ENCODE data around the gene FIG4. TPM values are rescaled to one million over a fixed set of nuclear protein-coding genes. Genes with fewer than 3 reads are reported as not detected.
"Not testable (repeated sequence)": the region's sequence is repeated elsewhere in the genome, so short reads cannot be mapped to it uniquely, and the experiment has no call there.

The FIG4 gene
- total RNA-seq, 1 experiment from 2014 or later: 10.9 TPM

GRCh38 chr6:109672839-109673238, 18.3 kb upstream of the FIG4 start:
- POLR2A ChIA-PET (ENCODE audit: low non-redundant PET): no interaction called here
- CTCF ChIA-PET: no interaction called here
- TF ChIP-seq CTCF (conservative IDR thresholded peaks at IDR 0.05; ENCODE audit: low read depth, low read length) (no peak), EZH2 (IDR thresholded peaks at IDR 0.05; ENCODE audit: borderline replicate concordance, low read depth, low read length, poor library complexity, severe bottlenecking) (no peak)

GRCh38 chr6:109676724-109677123, 14.4 kb upstream of the FIG4 start:
- POLR2A ChIA-PET (ENCODE audit: low non-redundant PET): interaction anchor here (0.6 kb wide), 1 partner anchor 1185 kb away, joined by 3 read pairs; no protein-coding TSS in a partner anchor
- no peak overlapping the region for H3K4me3 ChIP-seq (ENCODE audit: low read depth, low read length, poor library complexity, severe bottlenecking)
- CTCF ChIA-PET: no interaction called here
- no peaks in the 10 kb centered on the region for H3K9me3 ChIP-seq (ENCODE audit: low read depth, low read length, poor library complexity, severe bottlenecking)
- H3K4me1 ChIP-seq (ENCODE audit: insufficient read depth, low read length, poor library complexity, severe bottlenecking): no peaks in the 10 kb centered on the region
- DNase-seq (ENCODE audit: low spot score): no peak
- BruUV-seq (replicated peaks): no TSS peak
- intact Hi-C loops (cut with micrococcal nuclease; ENCODE audit: unreplicated experiment): no loop called here
- TF ChIP-seq EZH2 (IDR thresholded peaks at IDR 0.05; ENCODE audit: borderline replicate concordance, low read depth, low read length, poor library complexity, severe bottlenecking) (no peak), CTCF (conservative IDR thresholded peaks at IDR 0.05; ENCODE audit: low read depth, low read length) (no peak)
- no peaks in the 10 kb centered on the region for H3K36me3 ChIP-seq (ENCODE audit: insufficient read depth, low read length, poor library complexity, severe bottlenecking)
- no peaks in the 10 kb centered on the region for H3K27me3 ChIP-seq (replicated peaks; ENCODE audit: insufficient read depth, low read depth, low read length, poor library complexity)
- H3K27ac ChIP-seq (ENCODE audit: low read depth, low read length, poor library complexity, severe bottlenecking): no peak overlapping the region

More at GRCh38 chr6:109672839-109673238, 18.3 kb upstream of the FIG4 start:
- H3K4me3 ChIP-seq (ENCODE audit: low read depth, low read length, poor library complexity, severe bottlenecking): no peak overlapping the region
- H3K36me3 ChIP-seq (ENCODE audit: insufficient read depth, low read length, poor library complexity, severe bottlenecking): no peaks in the 10 kb centered on the region
- H3K27ac ChIP-seq (ENCODE audit: low read depth, low read length, poor library complexity, severe bottlenecking): no peak overlapping the region
- intact Hi-C loops (cut with micrococcal nuclease; ENCODE audit: unreplicated experiment): no loop called here
- H3K27me3 ChIP-seq (replicated peaks; ENCODE audit: insufficient read depth, low read depth, low read length, poor library complexity): no peaks in the 10 kb centered on the region
- DNase-seq (ENCODE audit: low spot score): no peak
- no peaks in the 10 kb centered on the region for H3K4me1 ChIP-seq (ENCODE audit: insufficient read depth, low read length, poor library complexity, severe bottlenecking)
- H3K9me3 ChIP-seq (ENCODE audit: low read depth, low read length, poor library complexity, severe bottlenecking): no peaks in the 10 kb centered on the region
- no TSS peak for BruUV-seq (replicated peaks)

- Histone ChIP-seq H3K36me3 (ENCODE audit: insufficient read depth, low read length, poor library complexity, severe bottlenecking) (no peaks in the 10 kb centered on the region), H3K4me1 (ENCODE audit: insufficient read depth, low read length, poor library complexity, severe bottlenecking) (no peaks in the 10 kb centered on the region), H3K27ac (ENCODE audit: low read depth, low read length, poor library complexity, severe bottlenecking) (no peak overlapping the region), H3K9me3 (ENCODE audit: low read depth, low read length, poor library complexity, severe bottlenecking) (no peaks in the 10 kb centered on the region), H3K4me3 (ENCODE audit: low read depth, low read length, poor library complexity, severe bottlenecking) (no peak overlapping the region), H3K27me3 (replicated peaks; ENCODE audit: insufficient read depth, low read depth, low read length, poor library complexity) (no peaks in the 10 kb centered on the region)
- ChIA-PET CTCF (no interaction called here), POLR2A (ENCODE audit: low non-redundant PET) (no interaction called here)
- TF ChIP-seq EZH2 (IDR thresholded peaks at IDR 0.05; ENCODE audit: borderline replicate concordance, low read depth, low read length, poor library complexity, severe bottlenecking) (no peak), CTCF (conservative IDR thresholded peaks at IDR 0.05; ENCODE audit: low read depth, low read length) (no peak)
- BruUV-seq (replicated peaks): no TSS peak
- DNase-seq (ENCODE audit: low spot score): no peak
- intact Hi-C loops (cut with micrococcal nuclease; ENCODE audit: unreplicated experiment): no loop called here
Observed at GRCh38 chr6:109678240-109678639, 12.9 kb upstream of the FIG4 start.

GRCh38 chr6:109678661-109679505, 12.2 kb upstream of the FIG4 start:
- H3K27me3 ChIP-seq (replicated peaks; ENCODE audit: insufficient read depth, low read depth, low read length, poor library complexity); POLR2A ChIA-PET (ENCODE audit: low non-redundant PET); H3K4me1 ChIP-seq (ENCODE audit: insufficient read depth, low read length, poor library complexity, severe bottlenecking); DNase-seq (ENCODE audit: low spot score); H3K27ac ChIP-seq (ENCODE audit: low read depth, low read length, poor library complexity, severe bottlenecking); BruUV-seq (replicated peaks); CTCF ChIA-PET; H3K4me3 ChIP-seq (ENCODE audit: low read depth, low read length, poor library complexity, severe bottlenecking); H3K36me3 ChIP-seq (ENCODE audit: insufficient read depth, low read length, poor library complexity, severe bottlenecking); intact Hi-C loops (cut with micrococcal nuclease; ENCODE audit: unreplicated experiment); H3K9me3 ChIP-seq (ENCODE audit: low read depth, low read length, poor library complexity, severe bottlenecking): not testable (repeated sequence)

All from A673 (cell line).